Ishikawa (cell line): ENCODE data around the gene ASPG.

ENCODE experiments used
- CEBPB ChIP-seq: IDR thresholded peaks from 2 replicates; pipeline ENCODE4 v1.6.1; 2012
- CREB1 ChIP-seq: IDR thresholded peaks from 2 replicates; pipeline ENCODE4 v1.6.1; 2012; ENCODE audit warnings: low read depth
- EGR1 ChIP-seq: IDR thresholded peaks from 2 replicates; pipeline ENCODE4 v1.6.1; 2012
- EP300 ChIP-seq: IDR thresholded peaks from 2 replicates; pipeline ENCODE4 v1.6.1; 2012; ENCODE audit warnings: borderline replicate concordance
- FOXM1 ChIP-seq: IDR thresholded peaks from 2 replicates; pipeline ENCODE4 v1.6.1; 2012; ENCODE audit warnings: low read depth, borderline replicate concordance
- NFIC ChIP-seq: IDR thresholded peaks from 2 replicates; pipeline ENCODE4 v1.6.1; 2012
- RAD21 ChIP-seq: IDR thresholded peaks from 2 replicates; pipeline ENCODE4 v1.6.1; 2012; ENCODE audit warnings: low read depth
- TAF1 ChIP-seq: IDR thresholded peaks from 2 replicates; pipeline ENCODE4 v1.6.1; 2012; ENCODE audit warnings: low read depth, mild to moderate bottlenecking
- TCF12 ChIP-seq: IDR thresholded peaks from 2 replicates; pipeline ENCODE4 v1.6.1; 2012; ENCODE audit warnings: low read depth
- TEAD4 ChIP-seq: IDR thresholded peaks from 2 replicates; pipeline ENCODE4 v1.6.1; 2012
- USF1 ChIP-seq: IDR thresholded peaks from 2 replicates; pipeline ENCODE4 v1.6.1; 2012
- YY1 ChIP-seq: IDR thresholded peaks from 2 replicates; pipeline ENCODE4 v1.6.1; 2012; ENCODE audit warnings: low read depth
- ZBTB7A ChIP-seq: IDR thresholded peaks from 2 replicates; pipeline ENCODE4 v1.6.1; 2012; ENCODE audit warnings: low read depth
- TF ChIP-seq, protein P1 (sequence below): IDR thresholded peaks from 2 replicates; pipeline ENCODE4 v1.6.1; 2012
- TF ChIP-seq, protein P2 (sequence below): IDR thresholded peaks from 2 replicates; pipeline ENCODE4 v1.6.1; 2012; ENCODE audit warnings: low read depth, mild to moderate bottlenecking

The ASPG gene

GRCh38 chr14:104156142-104156541 lies 70.6 kb downstream of the ASPG start:
- TF ChIP-seq, protein P1, sequence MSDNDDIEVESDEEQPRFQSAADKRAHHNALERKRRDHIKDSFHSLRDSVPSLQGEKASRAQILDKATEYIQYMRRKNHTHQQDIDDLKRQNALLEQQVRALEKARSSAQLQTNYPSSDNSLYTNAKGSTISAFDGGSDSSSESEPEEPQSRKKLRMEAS = no peak
- TF ChIP-seq NFIC = no peak

DNA sequence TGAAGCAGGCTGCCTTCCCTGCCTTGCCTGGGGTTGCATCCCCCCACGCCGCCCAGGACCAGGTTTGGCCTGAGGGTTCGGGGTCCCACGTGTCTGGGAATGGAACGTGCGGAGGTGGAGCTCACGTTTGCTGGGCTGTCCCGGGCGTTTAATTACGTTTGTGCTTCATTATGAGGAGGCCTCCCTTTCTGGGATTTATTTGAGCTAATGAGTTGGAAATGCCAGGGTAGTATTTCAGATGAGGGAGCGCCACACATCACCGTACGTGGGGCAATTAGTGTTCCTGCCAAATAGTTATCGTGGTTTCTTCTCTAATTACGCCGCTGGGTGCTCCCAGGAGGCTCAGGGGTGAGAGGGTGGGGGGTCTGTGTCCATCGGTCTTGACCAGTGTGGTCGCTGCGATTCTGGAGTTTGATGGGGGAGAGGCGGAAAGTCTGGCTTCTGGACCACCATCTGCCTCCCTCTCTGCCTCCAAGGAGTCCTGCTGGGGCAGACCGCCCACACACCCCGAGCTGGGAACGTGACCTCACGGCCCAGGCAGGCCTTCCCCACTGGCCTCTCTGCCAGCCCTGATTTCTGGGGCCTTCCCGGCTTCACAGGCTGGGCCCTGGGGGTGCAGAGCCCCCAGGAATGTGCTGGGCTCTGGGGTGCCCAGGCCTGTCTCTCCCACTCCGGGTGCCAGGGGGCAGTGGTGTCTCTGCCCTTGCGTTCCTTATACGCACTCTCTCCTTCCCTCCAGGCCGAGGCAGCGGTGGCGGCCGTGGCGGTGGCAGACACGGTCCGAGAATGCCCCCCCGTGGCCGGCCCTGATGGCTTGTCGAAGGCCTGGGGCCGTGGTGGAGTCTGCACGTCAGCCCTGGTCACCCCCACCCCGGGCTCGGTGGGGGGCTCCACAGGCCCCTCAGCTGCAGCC lies 71.8 kb downstream of the ASPG start:
- TF ChIP-seq RAD21 (peak; percentile 38; the same call in 1 of the 2 replicates), EGR1 (peak; percentile 73), USF1 (no peak)

DNA sequence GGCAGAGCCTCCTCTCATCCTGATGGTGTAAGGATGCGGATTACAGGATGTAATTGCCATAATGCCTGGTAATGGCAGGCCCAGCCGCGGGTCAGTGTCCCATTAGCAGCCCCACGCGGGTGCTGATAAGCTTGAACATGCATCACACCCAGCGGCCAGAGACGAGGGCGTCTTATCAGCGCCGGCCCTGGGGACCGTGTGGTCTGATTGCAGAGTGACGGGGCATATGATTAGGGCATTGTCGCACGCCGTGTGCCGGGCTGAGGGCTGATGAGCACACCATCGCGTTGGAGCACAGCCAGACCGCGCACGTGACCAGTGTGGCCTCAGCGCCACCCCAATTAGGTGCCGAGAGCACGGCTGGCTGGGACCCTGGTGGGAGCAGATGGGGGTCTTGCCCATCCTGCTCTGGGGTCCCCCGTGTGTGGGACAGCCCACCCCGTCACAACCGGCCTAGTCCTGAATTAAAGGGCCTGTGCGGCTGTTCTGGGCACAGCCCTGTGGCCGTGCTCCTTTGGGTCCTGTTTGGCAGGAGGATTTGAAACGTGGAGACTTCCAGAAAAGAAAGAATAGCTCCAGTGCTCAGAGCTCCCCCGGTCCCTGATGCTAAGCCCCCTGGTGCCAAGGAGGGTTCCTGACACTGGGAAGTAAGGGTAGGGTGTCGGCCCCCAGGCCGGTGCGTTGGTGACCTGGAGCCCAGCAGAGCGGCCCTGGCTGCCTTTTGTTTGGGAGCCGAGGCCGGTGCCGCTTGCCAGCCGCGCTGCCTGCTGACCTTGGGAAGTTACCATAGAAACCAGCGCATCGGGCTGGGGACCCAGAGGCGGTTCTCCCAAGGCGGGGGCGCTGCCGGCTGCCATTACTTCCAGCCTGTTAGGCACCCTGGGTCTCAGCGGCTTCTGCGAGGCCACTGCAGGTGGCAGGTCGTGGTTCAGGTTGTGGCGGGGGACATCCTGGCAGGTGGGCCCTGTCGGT lies 73.6 kb downstream of the ASPG start:
- TF ChIP-seq YY1 (no peak), TAF1 (no peak), FOXM1 (no peak), TCF12 (no peak), ZBTB7A (no peak), NFIC (no peak)

- TF ChIP-seq ZBTB7A = no peak
- TF ChIP-seq RAD21 = no peak
- TF ChIP-seq USF1 = no peak
- TF ChIP-seq, protein P2, sequence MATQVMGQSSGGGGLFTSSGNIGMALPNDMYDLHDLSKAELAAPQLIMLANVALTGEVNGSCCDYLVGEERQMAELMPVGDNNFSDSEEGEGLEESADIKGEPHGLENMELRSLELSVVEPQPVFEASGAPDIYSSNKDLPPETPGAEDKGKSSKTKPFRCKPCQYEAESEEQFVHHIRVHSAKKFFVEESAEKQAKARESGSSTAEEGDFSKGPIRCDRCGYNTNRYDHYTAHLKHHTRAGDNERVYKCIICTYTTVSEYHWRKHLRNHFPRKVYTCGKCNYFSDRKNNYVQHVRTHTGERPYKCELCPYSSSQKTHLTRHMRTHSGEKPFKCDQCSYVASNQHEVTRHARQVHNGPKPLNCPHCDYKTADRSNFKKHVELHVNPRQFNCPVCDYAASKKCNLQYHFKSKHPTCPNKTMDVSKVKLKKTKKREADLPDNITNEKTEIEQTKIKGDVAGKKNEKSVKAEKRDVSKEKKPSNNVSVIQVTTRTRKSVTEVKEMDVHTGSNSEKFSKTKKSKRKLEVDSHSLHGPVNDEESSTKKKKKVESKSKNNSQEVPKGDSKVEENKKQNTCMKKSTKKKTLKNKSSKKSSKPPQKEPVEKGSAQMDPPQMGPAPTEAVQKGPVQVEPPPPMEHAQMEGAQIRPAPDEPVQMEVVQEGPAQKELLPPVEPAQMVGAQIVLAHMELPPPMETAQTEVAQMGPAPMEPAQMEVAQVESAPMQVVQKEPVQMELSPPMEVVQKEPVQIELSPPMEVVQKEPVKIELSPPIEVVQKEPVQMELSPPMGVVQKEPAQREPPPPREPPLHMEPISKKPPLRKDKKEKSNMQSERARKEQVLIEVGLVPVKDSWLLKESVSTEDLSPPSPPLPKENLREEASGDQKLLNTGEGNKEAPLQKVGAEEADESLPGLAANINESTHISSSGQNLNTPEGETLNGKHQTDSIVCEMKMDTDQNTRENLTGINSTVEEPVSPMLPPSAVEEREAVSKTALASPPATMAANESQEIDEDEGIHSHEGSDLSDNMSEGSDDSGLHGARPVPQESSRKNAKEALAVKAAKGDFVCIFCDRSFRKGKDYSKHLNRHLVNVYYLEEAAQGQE = no peak
- no peak for TF ChIP-seq TAF1
- no peak for TF ChIP-seq NFIC
- no peak for TF ChIP-seq YY1
- TF ChIP-seq EGR1 = no peak
- TF ChIP-seq CEBPB = no peak
- no peak for TF ChIP-seq TCF12
- TF ChIP-seq EP300 = no peak
- TF ChIP-seq, protein P1 = no peak
- TF ChIP-seq FOXM1 = no peak
- no peak for TF ChIP-seq CREB1
- TF ChIP-seq TEAD4 = no peak
Observed at GRCh38 chr14:104159990-104160389, 74.5 kb downstream of the ASPG start.

DNA sequence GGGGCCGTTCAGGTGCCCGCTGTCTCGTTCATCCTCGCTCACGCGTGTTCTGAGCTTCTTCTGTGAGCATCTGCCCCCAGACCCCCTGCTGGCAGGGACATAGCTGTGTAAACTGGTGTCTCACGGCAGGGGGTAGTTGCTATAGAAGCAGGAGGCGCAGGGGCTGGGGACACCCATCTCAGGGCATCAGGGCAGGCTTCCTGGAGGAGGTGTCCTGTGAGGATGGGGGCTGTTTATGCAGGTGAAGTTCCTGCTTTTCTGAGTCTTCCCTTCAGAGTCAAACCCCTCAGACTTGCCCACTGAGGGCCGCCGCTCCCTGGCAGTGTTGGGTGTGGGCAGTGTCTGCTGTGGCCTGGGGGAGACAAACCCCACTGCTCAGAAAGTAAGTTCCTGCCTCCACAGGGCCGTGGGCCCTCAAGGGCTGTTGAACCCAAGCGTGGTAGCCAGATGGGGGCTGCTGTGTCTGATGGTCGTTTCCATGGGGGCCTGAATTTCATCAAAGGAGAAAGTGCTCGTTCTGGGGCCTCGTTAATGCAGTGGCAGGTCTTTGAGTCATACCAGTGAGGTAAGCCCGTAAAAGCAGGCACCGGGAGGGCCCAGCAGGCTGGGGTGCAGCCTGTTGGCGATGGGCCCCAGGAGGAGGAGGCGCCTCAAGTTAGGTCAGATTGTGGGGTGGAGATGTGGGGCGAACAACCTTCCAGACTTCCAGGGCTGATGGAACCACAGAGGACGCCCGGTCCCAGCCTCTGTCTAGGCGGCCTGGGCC lies 76.3 kb downstream of the ASPG start:
- TF ChIP-seq, protein P2 = no peak
- TF ChIP-seq CREB1 = no peak
- no peak for TF ChIP-seq RAD21
- TF ChIP-seq YY1 = no peak
- no peak for TF ChIP-seq EP300
- no peak for TF ChIP-seq TEAD4
- TF ChIP-seq TAF1 = no peak
- no peak for TF ChIP-seq FOXM1
- TF ChIP-seq, protein P1 = no peak
- no peak for TF ChIP-seq ZBTB7A
- TF ChIP-seq TCF12 = no peak
- no peak for TF ChIP-seq EGR1
- TF ChIP-seq NFIC = no peak
- no peak for TF ChIP-seq CEBPB
- TF ChIP-seq USF1 = no peak
